NCI-H2227 treated with DMSO at 0.1 percent for 48 hours (cell line): ENCODE results near the gene SFMBT2.

Experiments
- DNase-seq: peaks from one replicate; lab custom pipeline; 2025; lab: John Stamatoyannopoulos, UW

The SFMBT2 gene

GRCh38 chr10:7298495-7298894, 112.3 kb downstream of the SFMBT2 start:
- no peak for DNase-seq

GRCh38 chr10:7297094-7297493, 113.7 kb downstream of the SFMBT2 start:
- DNase-seq = no peak

GRCh38 chr10:7296648-7297047, 114.2 kb downstream of the SFMBT2 start:
- no peak for DNase-seq

- no peak for DNase-seq
Observed at GRCh38 chr10:7296076-7296475, 114.8 kb downstream of the SFMBT2 start.

GRCh38 chr10:7293378-7293920, 117.4 kb downstream of the SFMBT2 start:
- no peak for DNase-seq

GRCh38 chr10:7291487-7292270, 119.2 kb downstream of the SFMBT2 start:
- no peak for DNase-seq

- DNase-seq = no peak
Observed at GRCh38 chr10:7288060-7288690, 122.7 kb downstream of the SFMBT2 start.

GRCh38 chr10:7287377-7287776, 123.5 kb downstream of the SFMBT2 start:
- DNase-seq = no peak

- no peak for DNase-seq
Observed at GRCh38 chr10:7285522-7286322, 125.1 kb downstream of the SFMBT2 start.

GRCh38 chr10:7283246-7283645, 127.6 kb downstream of the SFMBT2 start:
- DNase-seq = no peak

GRCh38 chr10:7282457-7282856, 128.4 kb downstream of the SFMBT2 start:
- no peak for DNase-seq

- DNase-seq = no peak
Observed at GRCh38 chr10:7281429-7281828, 129.4 kb downstream of the SFMBT2 start.

GRCh38 chr10:7279303-7279702, 131.5 kb downstream of the SFMBT2 start:
- no peak for DNase-seq

GRCh38 chr10:7277867-7278266, 133.0 kb downstream of the SFMBT2 start:
- DNase-seq = no peak

- no peak for DNase-seq
Observed at GRCh38 chr10:7277432-7277831, 133.4 kb downstream of the SFMBT2 start.

GRCh38 chr10:7275761-7276440, 134.9 kb downstream of the SFMBT2 start:
- no peak for DNase-seq

- no peak for DNase-seq
Observed at GRCh38 chr10:7274293-7274692, 136.5 kb downstream of the SFMBT2 start.

GRCh38 chr10:7272008-7272407, 138.8 kb downstream of the SFMBT2 start:
- DNase-seq = no peak

GRCh38 chr10:7269988-7270387, 140.8 kb downstream of the SFMBT2 start:
- no peak for DNase-seq

GRCh38 chr10:7267142-7267541, 143.7 kb downstream of the SFMBT2 start:
- no peak for DNase-seq

- no peak for DNase-seq
Observed at GRCh38 chr10:7265396-7266123, 145.3 kb downstream of the SFMBT2 start.
